GM19328 (cell line): ENCODE data around the gene OCIAD2.
"Not testable (repeated sequence)": the region's sequence is repeated elsewhere in the genome, so short reads cannot be mapped to it uniquely, and the experiment has no call there.

Source experiments
- ATAC-seq: cut with Tn5 transposase; IDR thresholded peaks from one replicate; pipeline ENCODE4 v1.9.1; 2021; ENCODE audit warnings: mild to moderate bottlenecking, moderate library complexity; ENCODE audit not compliant: unreplicated experiment

OCIAD2 gene

GRCh38 chr4:48907706-48908477, 1.3 kb upstream of the OCIAD2 start:
- no peak for ATAC-seq

GRCh38 chr4:48905363-48906015, 1.1 kb downstream of the OCIAD2 start:
- no peak for ATAC-seq

- no peak for ATAC-seq
These were observed 1.9 kb downstream of the OCIAD2 start for GRCh38 chr4:48904541-48905142.

GRCh38 chr4:48904101-48904500, 2.5 kb downstream of the OCIAD2 start:
- no peak for ATAC-seq

- no peak for ATAC-seq
These were observed 4.3 kb downstream of the OCIAD2 start for GRCh38 chr4:48902266-48902665.

- no peak for ATAC-seq
These were observed 5.4 kb downstream of the OCIAD2 start for GRCh38 chr4:48901196-48901595.

- ATAC-seq = no peak
These were observed 6.6 kb downstream of the OCIAD2 start for GRCh38 chr4:48899950-48900349.

- no peak for ATAC-seq
These were observed 7.2 kb downstream of the OCIAD2 start for GRCh38 chr4:48899432-48899749.

GRCh38 chr4:48898733-48899431, 7.7 kb downstream of the OCIAD2 start:
- ATAC-seq = no peak

GRCh38 chr4:48896845-48897244, 9.7 kb downstream of the OCIAD2 start:
- no peak for ATAC-seq

GRCh38 chr4:48891028-48891619, 15.4 kb downstream of the OCIAD2 start:
- ATAC-seq = no peak

- ATAC-seq = not testable (repeated sequence)
These were observed 16.8 kb downstream of the OCIAD2 start for GRCh38 chr4:48889750-48890149.

GRCh38 chr4:48881646-48882045, 24.9 kb downstream of the OCIAD2 start:
- ATAC-seq = not testable (repeated sequence)

GRCh38 chr4:48879561-48880442, 26.8 kb downstream of the OCIAD2 start:
- no peak for ATAC-seq

- ATAC-seq = no peak
These were observed 28.6 kb downstream of the OCIAD2 start for GRCh38 chr4:48877827-48878535.

- not testable (repeated sequence) for ATAC-seq
These were observed 41.9 kb downstream of the OCIAD2 start for GRCh38 chr4:48864696-48865095.

- no peak for ATAC-seq
These were observed 42.8 kb downstream of the OCIAD2 start for GRCh38 chr4:48863728-48864127.

GRCh38 chr4:48862661-48863060, 43.9 kb downstream of the OCIAD2 start:
- no peak for ATAC-seq

GRCh38 chr4:48862038-48862437, 44.5 kb downstream of the OCIAD2 start:
- ATAC-seq = no peak

- ATAC-seq = no peak
These were observed 48.4 kb downstream of the OCIAD2 start for GRCh38 chr4:48858130-48858529.
